ENCODE results near the gene SH3D21.

Gene SH3D21

DNA sequence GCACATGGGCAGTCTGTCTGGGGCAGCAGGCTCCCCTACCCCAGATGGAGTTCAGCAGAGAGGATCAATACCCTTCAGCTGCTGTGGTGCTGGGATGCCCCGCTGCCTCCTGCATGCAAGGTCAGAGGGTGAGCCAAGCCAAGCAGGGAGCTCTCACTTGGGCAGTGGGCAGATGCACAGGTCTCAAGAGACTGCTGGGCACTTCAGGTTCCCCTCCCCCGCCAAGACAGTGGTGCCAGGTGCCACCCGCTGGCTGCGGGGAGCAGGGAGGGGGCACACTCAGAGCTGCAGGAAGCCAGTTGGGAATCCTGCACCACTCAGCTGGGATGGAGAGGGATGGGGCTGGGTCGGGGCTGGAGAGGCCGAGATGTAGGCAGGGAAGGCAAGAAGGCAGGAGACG lies 33.0 kb downstream of the SH3D21 start:
- DNase-seq = no peak

DNA sequence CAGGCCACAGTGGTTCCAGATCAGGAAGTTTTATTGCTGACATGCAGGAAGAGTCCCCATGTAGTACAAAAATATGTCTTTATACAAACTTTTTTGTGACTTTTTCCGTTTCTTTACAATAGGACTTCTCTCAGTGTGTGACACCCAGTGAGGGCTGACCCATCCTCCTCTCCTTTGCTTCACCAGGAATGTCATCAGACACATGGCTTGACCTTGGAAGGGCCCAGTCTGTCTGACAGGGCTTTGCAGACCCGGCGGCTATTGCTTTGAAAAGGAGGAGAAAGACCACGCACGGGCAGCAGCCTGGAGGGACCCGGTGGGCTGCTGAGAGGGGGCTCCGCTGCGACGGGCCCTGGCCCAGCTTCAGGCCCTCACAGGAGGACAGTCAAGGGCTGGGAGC lies 33.4 kb downstream of the SH3D21 start:
- no peak for DNase-seq

DNA sequence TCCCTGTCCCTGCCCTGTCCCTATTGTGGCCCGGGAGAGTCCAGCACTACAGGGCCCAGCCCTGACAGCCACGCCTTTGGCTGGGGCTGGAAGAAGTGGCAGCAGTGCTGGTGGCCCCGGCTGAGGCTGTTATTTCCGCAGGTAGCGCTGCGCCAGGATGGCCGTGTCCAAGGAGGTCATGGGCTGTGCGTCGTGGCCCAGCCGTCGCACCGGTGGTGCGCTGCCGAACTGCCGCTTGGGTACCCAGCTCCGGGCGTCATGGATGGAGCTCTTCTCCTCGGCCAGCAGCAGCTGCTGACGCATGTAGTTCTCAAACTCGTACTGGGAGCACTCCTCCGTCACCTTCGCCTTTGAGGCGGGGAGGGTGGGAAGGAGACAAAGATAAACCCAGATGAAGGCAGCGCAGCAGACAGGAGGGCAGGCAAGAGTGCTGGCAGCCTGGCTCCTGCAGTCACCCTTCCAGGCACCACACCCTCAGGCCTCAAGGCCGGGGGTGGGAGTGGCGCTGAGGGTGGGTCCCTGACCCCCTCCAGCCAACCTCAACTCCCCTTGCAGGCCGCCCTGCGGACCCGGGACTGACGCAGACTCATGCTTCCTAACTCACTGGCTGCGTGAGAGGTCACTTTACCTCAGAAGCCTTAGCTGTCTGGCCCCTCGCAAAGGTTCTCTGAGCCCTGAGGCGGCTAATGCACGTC lies 35.6 kb downstream of the SH3D21 start:
- DNase-seq = no peak

DNA sequence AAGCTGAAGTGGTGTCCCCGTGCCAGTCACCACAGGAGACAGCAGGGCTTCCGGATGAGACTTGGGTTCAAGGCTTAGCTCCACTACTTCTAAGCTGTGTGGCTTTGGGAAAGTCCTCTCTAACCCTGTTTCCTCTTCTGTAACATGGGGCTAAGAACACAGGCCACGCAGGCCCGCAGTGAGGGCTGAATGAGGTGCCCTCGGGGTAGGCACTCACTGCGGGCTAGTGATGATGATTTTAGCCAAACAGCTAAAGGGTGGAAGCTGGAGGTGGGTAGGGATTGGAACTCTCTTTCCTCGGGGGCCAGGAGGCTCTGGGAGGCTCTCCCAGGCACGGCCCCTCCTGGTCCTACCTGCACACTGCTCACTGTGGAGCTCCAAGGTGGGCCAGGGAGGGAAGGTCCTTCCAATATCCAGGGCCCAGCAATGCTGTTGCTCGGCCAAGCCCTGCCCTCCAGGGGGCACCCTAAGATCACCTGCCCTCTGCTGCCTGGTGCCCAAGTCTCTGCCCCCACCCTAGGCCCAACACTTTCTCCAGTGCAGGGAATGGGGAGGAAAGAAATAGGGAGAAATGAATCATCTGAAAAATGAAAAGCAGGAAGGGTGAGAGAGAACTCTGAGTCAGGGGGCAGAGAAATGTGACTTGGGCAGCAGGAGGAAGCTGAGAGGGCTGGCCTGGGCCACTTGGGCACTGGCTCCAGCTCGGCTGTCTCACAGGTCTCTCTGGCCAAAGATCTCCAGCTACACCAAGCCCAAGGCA lies 36.4 kb downstream of the SH3D21 start:
- DNase-seq = peak; percentile 60

DNA sequence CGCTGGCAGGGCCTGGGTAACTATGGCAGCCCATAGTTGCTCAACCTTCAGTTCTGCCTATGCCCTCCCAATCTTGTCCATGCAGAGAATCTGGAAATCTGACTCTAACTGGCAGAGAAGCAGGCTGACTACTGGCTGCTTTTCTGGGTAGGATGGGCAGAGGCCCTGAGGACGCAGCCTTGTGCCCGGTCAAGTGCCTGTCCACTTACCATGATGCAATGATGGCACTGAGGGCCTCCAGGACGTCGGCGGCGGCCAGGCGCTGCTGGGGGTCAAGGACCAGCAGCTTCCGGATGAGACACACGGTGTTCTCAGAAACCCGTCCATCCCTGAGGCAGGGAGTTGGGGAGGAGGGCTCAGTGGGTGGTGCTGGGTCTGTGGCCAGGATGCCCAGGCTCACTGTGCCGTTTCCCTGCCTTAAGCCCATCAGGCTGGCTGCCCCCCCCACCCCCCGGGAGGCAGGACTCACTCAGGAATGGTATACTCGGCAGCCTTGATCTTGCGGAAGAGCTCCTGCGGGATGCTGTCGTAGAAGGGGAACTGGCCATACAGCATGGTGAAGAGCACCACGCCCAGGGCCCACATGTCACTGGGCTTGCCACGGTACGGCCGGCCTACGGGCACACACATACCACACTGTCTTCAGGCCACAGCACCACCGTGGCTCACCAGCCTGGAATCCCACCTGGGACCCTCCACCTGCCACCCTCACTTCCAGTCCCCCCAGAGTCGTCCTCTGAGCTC lies 37.7 kb downstream of the SH3D21 start:
- DNase-seq = no peak

DNA sequence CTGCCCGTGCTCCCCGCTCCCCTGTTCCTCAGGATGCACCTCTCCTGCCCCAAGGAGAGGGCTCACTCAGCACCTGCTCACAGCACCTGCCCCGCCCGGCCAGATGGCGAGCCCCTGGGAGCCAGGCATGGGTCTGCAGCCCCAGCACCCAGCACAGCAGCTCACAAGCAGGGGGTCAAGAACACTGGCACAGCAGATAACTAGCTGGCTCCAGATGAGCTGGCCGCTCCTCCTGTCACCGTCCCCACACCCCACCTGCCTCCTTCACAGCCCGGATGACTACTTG lies 38.2 kb downstream of the SH3D21 start:
- no peak for DNase-seq

DNA sequence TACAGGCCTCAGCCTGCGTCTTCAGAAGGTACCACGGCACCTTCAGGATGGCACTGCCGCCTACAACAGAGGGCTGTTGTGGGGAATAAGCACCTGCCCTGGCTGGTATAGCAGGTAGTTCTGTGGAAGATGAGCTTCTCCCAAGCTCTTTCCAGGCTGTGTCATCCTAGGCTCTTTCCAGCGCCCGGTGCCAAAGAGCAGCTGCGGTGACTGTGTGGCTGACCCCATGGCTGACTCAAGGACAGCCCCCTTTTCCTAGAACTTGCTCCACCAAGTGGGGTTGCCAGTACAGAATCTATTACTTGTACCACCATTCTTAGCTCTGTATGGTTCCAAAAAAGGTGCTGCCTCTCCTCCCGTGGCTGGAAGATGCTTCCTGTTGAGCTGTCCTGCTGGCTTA lies 39.2 kb downstream of the SH3D21 start:
- DNase-seq = no peak

DNA sequence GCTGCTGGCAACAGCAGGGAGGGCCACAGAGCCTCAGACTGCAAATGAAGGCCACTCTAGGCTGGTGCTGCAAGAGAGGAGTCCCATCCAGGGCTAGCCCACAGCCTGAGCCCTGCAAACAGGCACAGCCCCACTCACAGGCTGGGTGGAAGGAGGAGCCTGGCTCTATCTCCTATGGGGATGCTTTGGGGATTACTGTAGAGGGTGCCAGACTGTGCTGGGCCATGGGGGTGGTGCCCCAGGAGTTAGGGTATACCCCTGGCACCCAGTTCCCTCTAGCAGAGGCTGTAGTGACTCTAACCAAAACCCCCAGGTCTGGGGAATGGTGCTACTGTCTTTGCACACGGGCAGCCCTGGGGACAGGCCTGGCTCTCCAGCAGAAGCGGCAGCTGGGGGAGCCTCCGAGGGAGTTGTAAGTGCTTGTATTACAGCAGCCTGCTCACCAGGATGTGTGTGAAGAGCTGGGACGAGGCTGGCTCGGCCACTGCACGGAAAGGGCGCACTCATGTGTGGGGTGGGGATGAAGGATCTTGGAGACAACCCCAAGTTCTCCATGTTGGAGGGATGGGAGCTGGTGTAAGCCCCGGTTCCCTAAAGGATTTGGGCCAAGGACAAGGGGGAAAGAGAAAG lies 40.7 kb downstream of the SH3D21 start:
- DNase-seq = no peak

DNA sequence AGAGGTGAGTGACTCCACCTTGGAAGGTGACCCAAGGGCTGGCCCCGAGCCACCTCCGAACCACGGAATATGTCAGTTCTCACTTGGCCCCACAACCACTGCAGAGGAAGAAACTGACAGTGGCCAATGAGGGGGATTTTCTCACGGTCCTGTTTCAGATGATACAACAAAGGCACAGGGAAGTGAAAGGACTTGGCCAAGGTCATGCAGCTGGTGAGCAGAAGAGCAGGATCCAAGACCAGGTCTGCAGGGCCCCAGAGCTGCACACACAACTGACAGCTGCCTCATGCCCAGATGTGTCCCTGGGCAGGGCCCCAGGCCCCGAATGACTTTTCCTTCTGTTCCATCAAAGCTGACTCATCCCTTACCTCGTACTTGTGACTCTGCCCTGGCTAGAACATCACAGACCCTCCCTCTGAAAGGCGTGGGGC lies 43.1 kb downstream of the SH3D21 start:
- DNase-seq = no peak

DNA sequence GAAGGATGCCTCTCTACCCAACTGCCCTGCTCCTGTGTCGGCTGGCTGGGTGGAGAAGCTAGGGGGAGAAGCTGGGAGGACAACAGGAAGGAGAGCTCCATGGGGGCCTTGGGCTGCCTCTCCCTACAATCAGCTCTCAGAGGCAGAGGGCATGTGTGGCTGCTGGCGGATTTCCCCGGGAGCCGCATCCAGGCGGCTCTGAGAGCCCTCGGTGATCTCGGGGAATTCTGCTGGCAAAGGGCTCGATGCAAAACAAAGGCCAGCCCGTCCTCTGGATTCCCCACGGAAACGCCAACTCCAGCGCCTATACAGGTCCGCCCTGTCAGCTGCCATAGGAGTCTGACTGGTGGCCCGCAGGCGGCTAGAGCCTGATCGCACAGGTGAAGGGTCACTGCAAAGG lies 43.7 kb downstream of the SH3D21 start:
- DNase-seq = no peak

DNA sequence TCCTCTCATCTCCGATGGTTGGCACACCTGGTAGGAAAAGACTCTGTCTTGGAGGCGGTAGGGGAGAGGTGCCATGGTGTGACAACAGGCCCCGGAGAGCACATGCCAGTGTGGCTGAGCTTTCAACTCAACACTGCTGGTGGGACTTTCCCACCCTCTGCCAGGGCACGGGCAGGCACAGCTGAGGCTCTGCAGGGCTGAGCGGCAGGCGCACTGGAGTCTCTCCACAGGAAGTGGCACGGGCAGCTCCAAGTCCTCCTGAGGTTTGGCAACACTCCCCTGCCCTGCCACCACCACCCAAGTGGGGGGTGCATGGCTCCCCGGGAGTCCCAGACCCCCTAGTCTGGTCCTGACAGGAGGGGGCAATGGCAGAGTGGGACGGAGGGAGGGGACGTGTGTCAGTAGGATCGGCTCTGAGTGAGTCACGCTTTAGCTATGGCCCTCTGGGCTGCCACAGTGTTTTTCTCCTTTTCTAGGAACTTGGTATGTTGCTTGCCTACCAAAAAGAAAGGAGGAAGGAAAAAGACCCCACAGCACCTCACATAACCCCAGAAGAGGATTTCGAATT lies 44.6 kb downstream of the SH3D21 start:
- peak; percentile 61 for DNase-seq

DNA sequence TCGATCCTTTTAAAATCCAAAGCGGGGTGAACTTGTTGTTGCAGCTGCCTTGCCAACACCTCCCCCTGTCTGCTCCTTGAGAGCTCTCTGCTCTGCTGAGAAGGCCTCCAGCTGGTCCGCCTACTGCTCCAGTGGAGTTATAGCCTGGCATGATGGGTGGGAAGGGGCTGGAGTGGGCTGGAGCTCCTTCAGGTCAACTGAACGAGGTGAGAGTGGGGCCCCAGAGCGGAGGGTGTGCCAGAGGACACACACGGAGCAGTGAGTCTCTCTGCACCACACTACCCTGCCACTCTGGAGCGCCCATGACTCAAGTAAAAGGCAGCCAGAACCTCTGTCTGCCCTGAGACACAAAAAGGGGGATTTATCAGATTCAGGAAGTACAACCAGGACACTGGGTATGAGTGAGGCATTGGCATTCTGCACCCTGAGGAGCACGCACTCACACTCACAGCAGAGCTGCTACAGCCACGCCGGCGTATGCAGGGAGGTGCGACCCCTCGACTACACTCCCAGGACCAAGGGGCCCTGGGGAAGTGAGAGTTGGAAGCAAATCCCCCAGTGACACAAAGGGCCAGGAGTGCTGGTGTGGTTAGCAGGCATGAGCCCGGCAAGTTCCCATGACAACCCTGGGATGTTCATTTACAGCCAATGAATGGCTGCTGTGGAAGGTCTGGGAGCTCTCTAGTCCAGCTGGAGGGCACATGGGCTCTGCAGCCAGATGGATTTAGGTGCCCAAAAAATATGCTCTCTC lies 45.2 kb downstream of the SH3D21 start:
- DNase-seq = no peak

DNA sequence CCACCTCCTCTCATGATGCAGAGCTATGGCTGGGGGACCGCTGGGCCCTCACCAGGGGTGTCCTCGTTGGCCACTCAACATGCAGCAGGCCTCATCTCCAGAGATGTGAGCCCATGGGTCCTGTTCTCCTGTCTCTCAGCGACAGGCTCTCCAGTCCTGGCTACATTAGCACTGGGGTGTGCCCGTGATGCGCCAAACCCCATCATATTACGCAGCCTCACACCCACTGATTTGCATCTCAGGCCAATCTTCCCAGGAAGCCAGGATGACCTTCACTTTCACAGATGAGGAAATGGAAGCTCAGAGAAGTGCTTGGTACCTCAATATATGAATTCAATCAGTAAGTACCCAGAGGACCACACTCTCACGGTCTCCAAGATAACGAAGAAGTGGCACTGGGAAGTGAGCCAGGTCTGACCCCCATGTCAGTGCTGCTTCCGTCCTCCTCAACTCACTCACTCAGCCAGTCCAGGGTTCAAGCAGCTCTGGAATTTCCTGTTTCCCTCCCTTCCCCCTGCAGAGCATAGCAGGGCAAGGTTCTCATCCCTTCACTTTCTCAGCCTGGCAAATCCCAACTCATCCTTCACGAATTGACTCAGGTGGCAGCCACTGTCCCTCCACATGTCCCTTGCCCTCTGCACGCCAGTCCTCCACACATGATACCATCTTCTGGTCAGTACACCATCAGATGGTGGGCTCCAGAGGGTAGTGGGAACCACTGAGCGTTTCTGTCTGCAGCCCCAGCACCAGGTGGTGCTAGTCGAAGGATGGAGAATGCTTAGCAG lies 46.1 kb downstream of the SH3D21 start:
- no peak for DNase-seq

DNA sequence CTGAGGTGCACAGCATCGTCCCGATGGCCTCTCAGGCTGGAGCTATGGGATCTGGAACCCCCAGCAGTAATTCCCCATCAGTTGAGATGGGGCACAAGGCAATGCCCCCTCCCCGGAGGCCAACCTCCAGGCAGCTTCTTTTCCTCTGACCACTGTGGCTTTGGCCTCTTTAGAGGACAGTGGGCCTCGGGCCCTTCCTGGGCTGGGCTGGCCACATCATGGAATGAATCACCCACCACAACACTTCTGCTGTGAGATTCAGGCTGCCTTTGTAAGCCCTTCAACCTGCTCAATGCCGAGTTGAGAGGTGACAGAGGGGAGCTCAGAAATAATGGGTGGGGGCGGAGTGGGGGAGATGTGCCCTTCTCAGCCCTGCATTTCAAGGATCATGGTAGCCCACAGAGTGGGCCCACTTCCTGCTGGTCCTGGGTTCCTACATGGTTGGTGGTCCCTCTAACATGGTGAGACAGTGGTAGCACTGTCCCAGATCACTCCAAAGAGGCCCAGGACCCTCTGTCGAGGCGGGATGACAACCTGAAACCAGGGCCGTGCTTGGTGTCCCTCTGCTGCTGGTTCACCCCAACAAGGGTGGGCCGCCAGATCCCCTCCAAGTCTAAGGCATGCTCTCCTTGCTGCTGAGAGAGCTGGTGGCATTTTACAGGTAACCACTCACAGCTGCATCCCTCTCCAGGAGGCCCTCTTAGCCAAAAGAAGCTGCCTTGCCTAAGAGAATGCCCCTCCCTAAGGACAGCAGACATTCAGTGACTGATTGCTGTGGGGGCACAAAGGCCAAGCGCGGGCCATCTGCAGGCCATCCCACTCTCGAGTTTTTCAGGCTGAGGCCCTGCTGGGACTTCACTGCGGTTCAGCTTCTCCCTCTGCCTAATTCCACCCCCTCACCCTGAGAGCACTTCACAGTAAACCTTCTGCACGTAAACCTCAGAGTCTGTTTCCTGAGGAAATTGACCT lies 47.0 kb downstream of the SH3D21 start:
- DNase-seq = no peak

DNA sequence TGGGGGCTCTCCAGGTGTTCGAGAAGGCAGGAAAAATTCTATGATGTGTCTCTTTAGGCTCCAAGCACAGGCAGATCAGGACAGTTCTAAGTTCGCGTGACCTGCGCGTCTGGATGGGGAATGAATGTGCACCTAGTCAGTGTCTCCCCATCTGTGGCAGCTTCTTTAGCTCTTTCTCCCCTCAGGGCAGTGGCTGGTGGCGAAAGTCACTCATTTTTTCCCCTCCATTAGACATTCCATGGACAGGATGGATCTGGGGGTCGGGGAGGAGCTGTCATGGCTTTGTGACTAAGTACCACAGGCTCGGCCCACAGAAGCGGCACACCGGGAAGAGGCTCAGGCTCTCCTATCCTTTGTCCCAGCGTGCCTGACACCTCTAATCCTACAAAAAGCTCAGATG lies 48.3 kb downstream of the SH3D21 start:
- no peak for DNase-seq

DNA sequence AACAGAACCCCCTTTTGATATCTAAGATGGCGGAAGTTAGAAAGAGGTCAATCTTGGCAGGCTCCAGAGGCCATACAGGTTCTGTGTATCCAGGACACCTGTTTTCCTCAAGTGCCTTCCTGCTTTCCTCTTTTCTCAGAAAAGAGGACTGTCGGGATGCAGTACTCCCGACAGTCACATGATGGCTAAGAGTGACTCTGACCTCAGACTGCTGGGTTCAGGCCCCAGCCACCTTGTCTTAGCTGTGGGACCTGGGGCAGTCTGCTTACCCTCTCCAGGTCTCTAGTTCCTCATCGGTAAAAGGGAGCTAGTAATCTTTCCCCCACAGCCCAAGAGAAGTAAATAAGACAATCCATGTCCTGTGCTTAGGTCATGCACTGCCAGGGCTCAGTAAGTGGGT lies 49.6 kb downstream of the SH3D21 start:
- no peak for DNase-seq

DNA sequence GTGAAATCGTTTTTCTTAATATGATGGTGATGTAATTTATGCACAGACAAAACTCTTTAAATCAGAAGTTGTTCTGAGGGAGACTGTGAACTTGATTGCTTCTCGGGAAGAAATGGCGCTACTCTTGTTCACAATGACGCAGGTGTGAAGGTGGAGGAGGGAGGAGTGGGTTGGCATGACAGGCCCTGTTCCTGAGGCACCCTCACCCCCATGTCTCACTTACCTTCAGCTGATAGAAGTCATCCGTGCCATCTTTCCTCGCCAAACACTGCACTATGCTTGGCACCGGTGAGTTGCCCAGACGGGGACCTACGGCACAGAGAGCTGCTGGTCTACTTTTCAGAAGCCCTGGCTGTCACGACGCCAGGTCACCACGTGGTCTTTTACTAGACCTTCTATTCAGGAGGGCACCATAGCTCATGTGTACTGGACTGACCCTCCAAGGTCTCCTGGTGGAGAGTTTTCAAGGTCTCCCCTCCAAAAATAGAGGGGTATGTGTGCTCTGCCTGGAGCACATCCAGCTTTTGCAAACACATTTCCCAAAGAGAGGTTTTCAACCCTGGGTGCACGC lies 52.4 kb downstream of the SH3D21 start:
- no peak for DNase-seq

DNA sequence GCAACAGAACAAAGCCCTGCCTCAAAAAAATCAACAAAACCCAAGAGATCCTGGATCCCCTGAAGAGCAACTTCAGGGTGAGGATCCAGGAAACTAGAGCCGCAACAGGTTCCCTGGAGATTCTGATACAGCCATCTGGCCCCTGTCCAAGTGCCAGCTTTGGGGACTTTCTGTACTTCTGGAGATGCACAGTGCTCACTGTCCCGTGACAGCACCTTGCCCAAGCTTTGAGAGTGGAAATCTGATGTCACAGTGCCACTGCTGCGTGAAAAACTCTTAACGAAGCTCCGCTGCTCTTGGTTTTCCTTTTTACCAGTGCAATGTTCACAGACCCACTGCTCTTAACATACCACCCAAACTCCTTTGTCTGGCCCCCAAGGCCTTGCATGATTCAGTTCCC lies 53.2 kb downstream of the SH3D21 start:
- DNase-seq = no peak

DNA sequence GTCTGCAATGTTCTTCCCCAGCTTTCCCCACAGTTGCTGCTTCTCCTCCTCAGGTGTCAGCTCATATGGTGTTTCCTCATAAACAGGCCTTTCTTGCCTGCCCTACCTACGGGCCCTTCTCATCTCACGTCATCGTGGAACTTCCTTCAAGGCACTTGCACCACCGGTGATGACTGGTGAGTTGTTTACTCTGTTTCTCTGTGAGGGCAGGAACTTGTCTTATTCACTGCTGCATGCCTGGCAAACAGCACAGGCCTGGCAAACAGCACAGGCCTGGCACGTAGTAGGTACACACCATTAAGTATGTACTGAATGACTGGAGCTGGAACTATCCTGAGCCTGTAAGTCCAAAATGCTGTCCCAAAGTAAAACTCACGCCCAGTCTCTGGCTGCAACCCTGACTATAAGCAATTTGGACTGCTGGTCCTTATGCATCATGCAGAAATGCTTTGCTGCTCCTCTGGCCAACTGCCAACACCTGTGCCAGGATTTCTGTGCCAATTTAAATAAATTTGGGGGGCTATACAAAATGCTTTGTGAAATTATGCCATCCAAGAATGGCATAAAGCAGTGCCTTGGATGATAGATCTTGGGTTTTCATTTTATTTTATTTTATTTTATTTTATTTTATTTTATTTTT lies 53.9 kb downstream of the SH3D21 start:
- peak; percentile 28 for DNase-seq

DNA sequence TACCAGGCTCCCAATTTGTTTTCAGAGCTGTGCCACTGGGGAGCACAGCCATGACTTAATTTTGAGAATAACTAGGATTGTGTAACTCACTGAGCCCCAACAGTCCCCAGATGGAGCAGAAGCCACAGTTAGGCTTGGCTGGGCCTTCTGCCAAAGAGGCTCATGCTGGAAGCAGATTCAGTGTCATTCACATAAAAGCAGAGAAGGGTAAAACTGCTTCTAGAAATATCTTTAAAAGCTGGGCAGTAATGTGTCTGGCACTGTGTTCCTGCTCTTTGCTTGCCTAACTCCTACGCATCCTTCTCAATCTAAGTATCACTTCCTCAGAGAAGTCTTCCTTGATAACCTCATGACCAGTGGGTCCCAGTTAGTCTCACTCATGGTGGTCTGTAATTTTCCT lies 59.2 kb downstream of the SH3D21 start:
- DNase-seq = no peak

All from activated naive CD4-positive, alpha-beta T cell treated with anti-CD3 and anti-CD28 coated beads, Interleukin-2, amount 50 U/mL, for 16 hours (primary cell).